HEK293 (cell line): ENCODE data around the gene USP37.

Source experiments
- CTCF ChIA-PET: fragments of 350-600 bp; formaldehyde crosslinking; extraction: SDS; loops from one replicate; lab custom pipeline; 2021; ENCODE audit warnings: antibody characterized with exemption; lab: Yijun Ruan, JAX
- POLR2A ChIA-PET: fragments of 300-600 bp; formaldehyde crosslinking; extraction: SDS; loops from one replicate; lab custom pipeline; 2020; ENCODE audit warnings: antibody characterized with exemption, inconsistent platforms; lab: Yijun Ruan, JAX
- H3K27ac ChIP-seq: fragments of 200-500 bp; sonication (Bioruptor generic); 2 replicates; pipeline ENCODE4 v1.5.1; 2014; ENCODE audit warnings: low read depth, low read length, control low read depth, inconsistent platforms; ENCODE audit errors: extremely low read depth
- H3K36me3 ChIP-seq, 2 experiments: fragments of 200-500 bp in 1 of 2; sonication (Bioruptor generic) in 1 of 2; 1 replicate in 1 of 2; 2 replicates in 1 of 2; pipeline ENCODE4 v1.5.1; 2014 to 2017; ENCODE audit warnings: inconsistent platforms in 2 of 2, low read length in 2 of 2; ENCODE audit not compliant: control insufficient read depth in 2 of 2, insufficient read depth in 1 of 2
- H3K4me1 ChIP-seq: fragments of 200-500 bp; sonication (Bioruptor generic); 2 replicates; pipeline ENCODE4 v1.5.1; 2014; ENCODE audit warnings: mild to moderate bottlenecking, low read length, inconsistent platforms; ENCODE audit not compliant: control insufficient read depth, insufficient read depth
- H3K4me3 ChIP-seq: 2 replicates; pipeline ENCODE4 v1.5.1; 2011; ENCODE audit warnings: low read depth, mild to moderate bottlenecking, control low read depth, low read length, moderate library complexity
- H3K9me3 ChIP-seq: fragments of 200-500 bp; sonication (Bioruptor generic); 2 replicates; pipeline ENCODE4 v1.5.1; 2014; ENCODE audit warnings: low read depth, low read length, inconsistent platforms; ENCODE audit not compliant: control insufficient read depth, insufficient read depth
- GLI4 ChIP-seq: fragments of 450-650 bp; formaldehyde crosslinking; IDR thresholded peaks from 2 replicates; pipeline ENCODE4 v1.5.1; 2016; ENCODE audit warnings: missing biosample characterization, missing genetic modification characterization
- GLIS2 ChIP-seq: fragments of 450-650 bp; formaldehyde crosslinking; IDR thresholded peaks from 2 replicates; pipeline ENCODE4 v1.5.1; 2016; ENCODE audit warnings: missing biosample characterization, missing genetic modification characterization
- KLF9 ChIP-seq: fragments of 450-650 bp; formaldehyde crosslinking; IDR thresholded peaks from 2 replicates; pipeline ENCODE4 v1.5.1; 2016; ENCODE audit warnings: missing biosample characterization, missing genetic modification characterization, low read depth
- OSR2 ChIP-seq: fragments of 450-650 bp; formaldehyde crosslinking; IDR thresholded peaks from 2 replicates; pipeline ENCODE4 v1.5.1; 2016; ENCODE audit warnings: missing biosample characterization, missing genetic modification characterization
- ZBTB1 ChIP-seq: fragments of 450-650 bp; formaldehyde crosslinking; IDR thresholded peaks from 2 replicates; pipeline ENCODE4 v1.5.1; 2016; ENCODE audit warnings: missing biosample characterization, missing genetic modification characterization
- ZEB2 ChIP-seq: fragments of 450-650 bp; formaldehyde crosslinking; IDR thresholded peaks from 2 replicates; pipeline ENCODE4 v1.5.1; 2016; ENCODE audit warnings: missing biosample characterization, missing genetic modification characterization
- ZNF114 ChIP-seq: fragments of 450-650 bp; formaldehyde crosslinking; IDR thresholded peaks from 2 replicates; pipeline ENCODE4 v1.5.0; 2017; ENCODE audit warnings: missing biosample characterization, missing genetic modification characterization
- ZNF140 ChIP-seq: fragments of 450-650 bp; formaldehyde crosslinking; IDR thresholded peaks from 2 replicates; pipeline ENCODE4 v1.5.1; 2016; ENCODE audit warnings: missing biosample characterization, missing genetic modification characterization
- ZNF157 ChIP-seq: fragments of 450-650 bp; formaldehyde crosslinking; IDR thresholded peaks from 2 replicates; pipeline ENCODE4 v1.5.1; 2016; ENCODE audit warnings: missing biosample characterization, missing genetic modification characterization
- ZNF175 ChIP-seq: fragments of 450-650 bp; formaldehyde crosslinking; IDR thresholded peaks from 2 replicates; pipeline ENCODE4 v1.5.1; 2016; ENCODE audit warnings: missing biosample characterization, missing genetic modification characterization
- ZNF24 ChIP-seq: fragments of 450-650 bp; formaldehyde crosslinking; IDR thresholded peaks from 2 replicates; pipeline ENCODE4 v1.5.1; 2016; ENCODE audit warnings: missing biosample characterization, missing genetic modification characterization
- ZNF274 ChIP-seq, 2 experiments: fragments of 200-500 bp in 1 of 2; fragments of 450-650 bp in 1 of 2; sonication (Bioruptor generic) in 1 of 2; formaldehyde crosslinking in 1 of 2; IDR thresholded peaks; 2 replicates each; pipeline versions ENCODE4 v1.5.1 to v1.6.1; 2014 to 2016; ENCODE audit warnings: borderline replicate concordance in 1 of 2, inconsistent platforms in 1 of 2, low read length in 1 of 2, missing biosample characterization in 1 of 2, missing genetic modification characterization in 1 of 2
- ZNF366 ChIP-seq: fragments of 450-650 bp; formaldehyde crosslinking; conservative IDR thresholded peaks from 2 replicates; pipeline ENCODE4 v1.5.1; 2016; ENCODE audit warnings: missing biosample characterization, missing genetic modification characterization
- ZNF48 ChIP-seq: fragments of 450-650 bp; formaldehyde crosslinking; IDR thresholded peaks from 2 replicates; pipeline ENCODE4 v1.5.1; 2016; ENCODE audit warnings: missing biosample characterization, missing genetic modification characterization
- ZNF785 ChIP-seq: fragments of 450-650 bp; formaldehyde crosslinking; IDR thresholded peaks from 2 replicates; pipeline ENCODE4 v1.5.1; 2016; ENCODE audit warnings: missing biosample characterization, missing genetic modification characterization
- TF ChIP-seq, protein P1 (sequence below): fragments of 450-650 bp; formaldehyde crosslinking; IDR thresholded peaks from 2 replicates; pipeline ENCODE4 v1.5.1; 2017; ENCODE audit warnings: missing biosample characterization, missing genetic modification characterization
- TF ChIP-seq, protein P2 (sequence below): fragments of 450-650 bp; formaldehyde crosslinking; IDR thresholded peaks from 2 replicates; pipeline ENCODE4 v1.5.1; 2016; ENCODE audit warnings: missing biosample characterization, missing genetic modification characterization, borderline replicate concordance
- TF ChIP-seq, protein P3 (sequence below): fragments of 450-650 bp; formaldehyde crosslinking; IDR thresholded peaks from 2 replicates; pipeline ENCODE4 v1.5.1; 2016; ENCODE audit warnings: missing biosample characterization, missing genetic modification characterization
- TF ChIP-seq, protein P4 (sequence below): fragments of 450-650 bp; formaldehyde crosslinking; IDR thresholded peaks from 2 replicates; pipeline ENCODE4 v1.5.1; 2016; ENCODE audit warnings: missing biosample characterization, missing genetic modification characterization

USP37 gene

DNA sequence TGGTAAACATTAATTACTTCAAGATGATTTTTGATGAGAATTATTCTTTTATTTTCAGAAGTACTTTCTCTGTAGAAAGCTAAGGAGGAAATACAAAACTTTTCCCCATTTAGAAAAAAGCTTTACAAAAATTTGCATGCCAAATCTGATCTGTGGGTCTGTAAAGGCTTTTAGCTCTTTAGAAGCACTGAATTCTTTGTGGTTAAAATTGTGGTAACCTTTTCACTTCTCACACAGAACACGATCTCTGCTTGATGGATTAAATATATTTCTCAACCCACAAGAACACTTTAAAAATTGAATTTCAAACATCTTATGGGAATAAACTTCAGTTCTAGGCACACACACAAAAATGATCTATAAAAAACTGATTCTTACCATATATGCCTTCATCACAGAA lies 85.5 kb downstream of the USP37 start:
- Histone ChIP-seq H3K4me1 (no peaks in the 10 kb centered on the region), H3K27ac (no peak overlapping the region), H3K36me3 (peaks cover 45 to 72% of the 10 kb centered on the region in 2 experiments), H3K9me3 (no peaks in the 10 kb centered on the region), H3K4me3 (no peak overlapping the region)
- POLR2A ChIA-PET, result no interaction called here
- TF ChIP-seq GLI4, result no peak
- no peak for TF ChIP-seq ZNF366 (tag by site-specific recombination)
- TF ChIP-seq, protein P1, sequence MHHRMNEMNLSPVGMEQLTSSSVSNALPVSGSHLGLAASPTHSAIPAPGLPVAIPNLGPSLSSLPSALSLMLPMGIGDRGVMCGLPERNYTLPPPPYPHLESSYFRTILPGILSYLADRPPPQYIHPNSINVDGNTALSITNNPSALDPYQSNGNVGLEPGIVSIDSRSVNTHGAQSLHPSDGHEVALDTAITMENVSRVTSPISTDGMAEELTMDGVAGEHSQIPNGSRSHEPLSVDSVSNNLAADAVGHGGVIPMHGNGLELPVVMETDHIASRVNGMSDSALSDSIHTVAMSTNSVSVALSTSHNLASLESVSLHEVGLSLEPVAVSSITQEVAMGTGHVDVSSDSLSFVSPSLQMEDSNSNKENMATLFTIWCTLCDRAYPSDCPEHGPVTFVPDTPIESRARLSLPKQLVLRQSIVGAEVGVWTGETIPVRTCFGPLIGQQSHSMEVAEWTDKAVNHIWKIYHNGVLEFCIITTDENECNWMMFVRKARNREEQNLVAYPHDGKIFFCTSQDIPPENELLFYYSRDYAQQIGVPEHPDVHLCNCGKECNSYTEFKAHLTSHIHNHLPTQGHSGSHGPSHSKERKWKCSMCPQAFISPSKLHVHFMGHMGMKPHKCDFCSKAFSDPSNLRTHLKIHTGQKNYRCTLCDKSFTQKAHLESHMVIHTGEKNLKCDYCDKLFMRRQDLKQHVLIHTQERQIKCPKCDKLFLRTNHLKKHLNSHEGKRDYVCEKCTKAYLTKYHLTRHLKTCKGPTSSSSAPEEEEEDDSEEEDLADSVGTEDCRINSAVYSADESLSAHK (tag by site-specific recombination), result no peak
- TF ChIP-seq ZNF48 (tag by site-specific recombination), result no peak
- no peak for TF ChIP-seq ZEB2 (tag by site-specific recombination)
- no peak for TF ChIP-seq KLF9 (tag by site-specific recombination)
- TF ChIP-seq, protein P2, sequence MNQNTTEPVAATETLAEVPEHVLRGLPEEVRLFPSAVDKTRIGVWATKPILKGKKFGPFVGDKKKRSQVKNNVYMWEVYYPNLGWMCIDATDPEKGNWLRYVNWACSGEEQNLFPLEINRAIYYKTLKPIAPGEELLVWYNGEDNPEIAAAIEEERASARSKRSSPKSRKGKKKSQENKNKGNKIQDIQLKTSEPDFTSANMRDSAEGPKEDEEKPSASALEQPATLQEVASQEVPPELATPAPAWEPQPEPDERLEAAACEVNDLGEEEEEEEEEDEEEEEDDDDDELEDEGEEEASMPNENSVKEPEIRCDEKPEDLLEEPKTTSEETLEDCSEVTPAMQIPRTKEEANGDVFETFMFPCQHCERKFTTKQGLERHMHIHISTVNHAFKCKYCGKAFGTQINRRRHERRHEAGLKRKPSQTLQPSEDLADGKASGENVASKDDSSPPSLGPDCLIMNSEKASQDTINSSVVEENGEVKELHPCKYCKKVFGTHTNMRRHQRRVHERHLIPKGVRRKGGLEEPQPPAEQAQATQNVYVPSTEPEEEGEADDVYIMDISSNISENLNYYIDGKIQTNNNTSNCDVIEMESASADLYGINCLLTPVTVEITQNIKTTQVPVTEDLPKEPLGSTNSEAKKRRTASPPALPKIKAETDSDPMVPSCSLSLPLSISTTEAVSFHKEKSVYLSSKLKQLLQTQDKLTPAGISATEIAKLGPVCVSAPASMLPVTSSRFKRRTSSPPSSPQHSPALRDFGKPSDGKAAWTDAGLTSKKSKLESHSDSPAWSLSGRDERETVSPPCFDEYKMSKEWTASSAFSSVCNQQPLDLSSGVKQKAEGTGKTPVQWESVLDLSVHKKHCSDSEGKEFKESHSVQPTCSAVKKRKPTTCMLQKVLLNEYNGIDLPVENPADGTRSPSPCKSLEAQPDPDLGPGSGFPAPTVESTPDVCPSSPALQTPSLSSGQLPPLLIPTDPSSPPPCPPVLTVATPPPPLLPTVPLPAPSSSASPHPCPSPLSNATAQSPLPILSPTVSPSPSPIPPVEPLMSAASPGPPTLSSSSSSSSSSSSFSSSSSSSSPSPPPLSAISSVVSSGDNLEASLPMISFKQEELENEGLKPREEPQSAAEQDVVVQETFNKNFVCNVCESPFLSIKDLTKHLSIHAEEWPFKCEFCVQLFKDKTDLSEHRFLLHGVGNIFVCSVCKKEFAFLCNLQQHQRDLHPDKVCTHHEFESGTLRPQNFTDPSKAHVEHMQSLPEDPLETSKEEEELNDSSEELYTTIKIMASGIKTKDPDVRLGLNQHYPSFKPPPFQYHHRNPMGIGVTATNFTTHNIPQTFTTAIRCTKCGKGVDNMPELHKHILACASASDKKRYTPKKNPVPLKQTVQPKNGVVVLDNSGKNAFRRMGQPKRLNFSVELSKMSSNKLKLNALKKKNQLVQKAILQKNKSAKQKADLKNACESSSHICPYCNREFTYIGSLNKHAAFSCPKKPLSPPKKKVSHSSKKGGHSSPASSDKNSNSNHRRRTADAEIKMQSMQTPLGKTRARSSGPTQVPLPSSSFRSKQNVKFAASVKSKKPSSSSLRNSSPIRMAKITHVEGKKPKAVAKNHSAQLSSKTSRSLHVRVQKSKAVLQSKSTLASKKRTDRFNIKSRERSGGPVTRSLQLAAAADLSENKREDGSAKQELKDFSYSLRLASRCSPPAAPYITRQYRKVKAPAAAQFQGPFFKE, result no peak
- TF ChIP-seq ZBTB1 (tag by site-specific recombination), result no peak
- TF ChIP-seq ZNF157, result no peak
- no peak for TF ChIP-seq ZNF140
- no peak for TF ChIP-seq ZNF785 (tag by site-specific recombination)
- no peak for TF ChIP-seq ZNF274 (IDR thresholded peaks at IDR 0.05; ENCODE audit: low read length)
- TF ChIP-seq ZNF274 (tag by site-specific recombination; IDR thresholded peaks at IDR 0.05; ENCODE audit: borderline replicate concordance), result no peak
- no peak for TF ChIP-seq ZNF114
- CTCF ChIA-PET, result interaction anchor here (1.3 kb wide), 1 partner anchor 16 kb away, joined by 7 read pairs; no protein-coding TSS in a partner anchor

DNA sequence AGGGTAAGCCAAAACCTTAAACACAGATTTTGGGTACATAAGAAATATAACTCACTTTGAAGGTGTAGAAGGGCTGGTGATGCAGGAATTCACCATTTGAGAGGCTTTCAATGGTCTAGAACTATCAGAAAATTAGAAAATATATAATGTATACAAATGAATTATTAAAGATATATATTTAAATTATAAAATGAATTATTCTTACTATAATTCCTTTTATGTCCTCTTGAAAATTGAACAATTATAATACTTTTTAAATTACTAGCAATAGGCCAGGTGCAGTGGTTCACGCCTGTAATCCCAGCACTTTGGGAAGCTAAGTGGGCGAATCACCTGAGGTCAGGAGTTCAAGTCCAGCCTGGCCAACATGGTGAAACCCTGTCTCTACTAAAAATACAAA lies 88.6 kb downstream of the USP37 start:
- Histone ChIP-seq H3K4me1 (no peaks in the 10 kb centered on the region), H3K36me3 (peaks cover 35 to 69% of the 10 kb centered on the region in 2 experiments), H3K4me3 (no peak overlapping the region), H3K27ac (no peak overlapping the region), H3K9me3 (no peaks in the 10 kb centered on the region)
- CTCF ChIA-PET, result interaction anchor here (0.6 kb wide), 1 partner anchor 639 kb away, joined by 3 read pairs; no protein-coding TSS in a partner anchor
- POLR2A ChIA-PET, result no interaction called here
- TF ChIP-seq OSR2 (tag by site-specific recombination) (no peak), ZNF24 (tag by site-specific recombination) (no peak), ZNF175 (tag by site-specific recombination) (no peak), GLIS2 (no peak)
- TF ChIP-seq, protein P3, sequence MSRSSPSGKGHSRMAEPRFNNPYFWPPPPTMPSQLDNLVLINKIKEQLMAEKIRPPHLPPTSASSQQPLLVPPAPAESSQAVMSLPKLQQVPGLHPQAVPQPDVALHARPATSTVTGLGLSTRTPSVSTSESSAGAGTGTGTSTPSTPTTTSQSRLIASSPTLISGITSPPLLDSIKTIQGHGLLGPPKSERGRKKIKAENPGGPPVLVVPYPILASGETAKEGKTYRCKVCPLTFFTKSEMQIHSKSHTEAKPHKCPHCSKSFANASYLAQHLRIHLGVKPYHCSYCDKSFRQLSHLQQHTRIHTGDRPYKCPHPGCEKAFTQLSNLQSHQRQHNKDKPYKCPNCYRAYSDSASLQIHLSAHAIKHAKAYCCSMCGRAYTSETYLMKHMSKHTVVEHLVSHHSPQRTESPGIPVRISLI, result no peak
- TF ChIP-seq, protein P4, sequence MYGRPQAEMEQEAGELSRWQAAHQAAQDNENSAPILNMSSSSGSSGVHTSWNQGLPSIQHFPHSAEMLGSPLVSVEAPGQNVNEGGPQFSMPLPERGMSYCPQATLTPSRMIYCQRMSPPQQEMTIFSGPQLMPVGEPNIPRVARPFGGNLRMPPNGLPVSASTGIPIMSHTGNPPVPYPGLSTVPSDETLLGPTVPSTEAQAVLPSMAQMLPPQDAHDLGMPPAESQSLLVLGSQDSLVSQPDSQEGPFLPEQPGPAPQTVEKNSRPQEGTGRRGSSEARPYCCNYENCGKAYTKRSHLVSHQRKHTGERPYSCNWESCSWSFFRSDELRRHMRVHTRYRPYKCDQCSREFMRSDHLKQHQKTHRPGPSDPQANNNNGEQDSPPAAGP (tag by site-specific recombination), result no peak
- TF ChIP-seq, protein P2, result no peak
